RWPE2 (cell line): ENCODE results near the gene CMKLR1.

ENCODE experiments used
- ATAC-seq: fragments of 200-7000 bp; cut with Tn5 transposase; 3 replicates; pipeline ENCODE4 v1.9.1; 2021; ENCODE audit warnings: low read depth
- DNase-seq: peaks from one replicate; pipeline ENCODE4 v3.0.0-alpha.2; 2020; ENCODE audit warnings: low spot score
- H3K27ac ChIP-seq: fragments of 450-650 bp; 2 replicates; pipeline ENCODE4 v1.5.1; 2017; ENCODE audit warnings: mild to moderate bottlenecking; ENCODE audit not compliant: poor library complexity, severe bottlenecking
- H3K27me3 ChIP-seq: fragments of 250-450 bp; sonication (Bioruptor Pico); 2 replicates; pipeline ENCODE4 v1.5.1; 2021; ENCODE audit warnings: mild to moderate bottlenecking, moderate library complexity; ENCODE audit not compliant: insufficient read depth, poor library complexity, severe bottlenecking
- H3K36me3 ChIP-seq: fragments of 250-450 bp; sonication (Bioruptor Pico); 2 replicates; pipeline ENCODE4 v1.5.1; 2020; ENCODE audit warnings: low read depth, mild to moderate bottlenecking, moderate library complexity
- H3K4me1 ChIP-seq: fragments of 250-450 bp; sonication (Bioruptor Pico); 2 replicates; pipeline ENCODE4 v1.5.1; 2021; ENCODE audit warnings: mild to moderate bottlenecking, moderate library complexity; ENCODE audit not compliant: insufficient read depth, poor library complexity, severe bottlenecking
- H3K4me3 ChIP-seq: fragments of 250-450 bp; sonication (Bioruptor Pico); 2 replicates; pipeline ENCODE4 v1.5.1; 2021; ENCODE audit warnings: mild to moderate bottlenecking, moderate library complexity; ENCODE audit not compliant: severe bottlenecking
- H3K9me3 ChIP-seq: fragments of 250-450 bp; sonication (Bioruptor Pico); 2 replicates; pipeline ENCODE4 v1.5.1; 2021; ENCODE audit warnings: mild to moderate bottlenecking, moderate library complexity; ENCODE audit not compliant: severe bottlenecking
- CTCF ChIP-seq: fragments of 450-650 bp; IDR thresholded peaks from one replicate; pipeline ENCODE4 v1.5.1; 2017; ENCODE audit warnings: mild to moderate bottlenecking, moderate library complexity; ENCODE audit not compliant: poor library complexity, severe bottlenecking

The CMKLR1 gene

GRCh38 chr12:108265505-108265904 lies 73.6 kb downstream of the CMKLR1 start:
- peaks cover 3% of the 10 kb centered on the region for H3K27me3 ChIP-seq
- no peak overlapping the region for H3K4me3 ChIP-seq
- H3K9me3 ChIP-seq: peaks cover 5% of the 10 kb centered on the region
- no peaks in the 10 kb centered on the region for H3K36me3 ChIP-seq
- TF ChIP-seq CTCF: no peak
- DNase-seq: no peak
- H3K27ac ChIP-seq: no peak overlapping the region
- no peaks in the 10 kb centered on the region for H3K4me1 ChIP-seq
- no peak for ATAC-seq

- ATAC-seq (no peak), DNase-seq (no peak)
- no peak for TF ChIP-seq CTCF
- Histone ChIP-seq H3K4me1 (no peaks in the 10 kb centered on the region), H3K27me3 (peaks cover 3% of the 10 kb centered on the region), H3K4me3 (no peak overlapping the region), H3K27ac (no peak overlapping the region), H3K9me3 (peaks cover 5% of the 10 kb centered on the region), H3K36me3 (no peaks in the 10 kb centered on the region)
These were observed 78.1 kb downstream of the CMKLR1 start for GRCh38 chr12:108260969-108261368.

GRCh38 chr12:108260039-108260438 lies 79.1 kb downstream of the CMKLR1 start:
- Histone ChIP-seq H3K36me3 (no peaks in the 10 kb centered on the region), H3K9me3 (peaks cover 5% of the 10 kb centered on the region), H3K4me1 (no peaks in the 10 kb centered on the region), H3K27me3 (peaks cover 7% of the 10 kb centered on the region), H3K4me3 (no peak overlapping the region), H3K27ac (no peak overlapping the region)
- DNase-seq (no peak), ATAC-seq (no peak)
- no peak for TF ChIP-seq CTCF

GRCh38 chr12:108257610-108258106 lies 81.5 kb downstream of the CMKLR1 start:
- Histone ChIP-seq H3K27me3 (peaks cover 8% of the 10 kb centered on the region), H3K9me3 (peaks cover 5% of the 10 kb centered on the region), H3K27ac (no peak overlapping the region), H3K4me3 (no peak overlapping the region), H3K4me1 (no peaks in the 10 kb centered on the region), H3K36me3 (no peaks in the 10 kb centered on the region)
- DNase-seq (no peak), ATAC-seq (no peak)
- TF ChIP-seq CTCF: no peak

- Histone ChIP-seq H3K27me3 (peaks cover 8% of the 10 kb centered on the region), H3K9me3 (peaks cover 5% of the 10 kb centered on the region), H3K36me3 (no peaks in the 10 kb centered on the region), H3K27ac (no peak overlapping the region), H3K4me3 (no peak overlapping the region), H3K4me1 (no peaks in the 10 kb centered on the region)
- no peak for ATAC-seq
- DNase-seq: no peak
- TF ChIP-seq CTCF: no peak
These were observed 82.1 kb downstream of the CMKLR1 start for GRCh38 chr12:108257004-108257403.
